ENCODE results near the gene DIO1. TPM values are rescaled to one million over a fixed set of nuclear protein-coding genes. Genes with fewer than 3 reads are reported as not detected.

DIO1 gene
- total and polyA plus RNA-seq, 2 experiments from 2014 or later, result 24.2 to 31.2 TPM

GRCh38 chr1:53945183-53945432 lies 51.1 kb downstream of the DIO1 start:
- no peaks in the 10 kb centered on the region for H3K36me3 ChIP-seq (replicated peaks; ENCODE audit: insufficient read depth, low read depth)
- peaks cover 7% of the 10 kb centered on the region for H4K20me1 ChIP-seq (ENCODE audit: insufficient read depth, poor library complexity, severe bottlenecking)
- H3K9me2 ChIP-seq (replicated peaks; ENCODE audit: insufficient read depth), result no peaks in the 10 kb centered on the region
- H2AFZ ChIP-seq, result peak overlapping the region; percentile 74
- H3K79me2 ChIP-seq, result peaks cover 85% of the 10 kb centered on the region
- H3K9me3 ChIP-seq (ENCODE audit: low read depth), result no peaks in the 10 kb centered on the region
- no peak for DNase-seq (ENCODE audit: low spot score)
- WGBS (ENCODE audit: low lambda C conversion rate, missing lambda C conversion rate), result 8% methylated on average over 16 of the region's 16 CpGs
- peak overlapping the region; percentile 87 for H3K4me2 ChIP-seq
- H3K27me3 ChIP-seq, result no peaks in the 10 kb centered on the region
- H3K4me3 ChIP-seq, result peak overlapping the region; percentile 65
- TF ChIP-seq CTCF (IDR thresholded peaks at IDR 0.05; ENCODE audit: poor library complexity), result no peak
- TF ChIP-seq EZH2phosphoT487 (IDR thresholded peaks at IDR 0.05; ENCODE audit: low read depth, severe bottlenecking, unreplicated experiment), result no peak
- TF ChIP-seq EZH2 (IDR thresholded peaks at IDR 0.05; ENCODE audit: borderline replicate concordance), result no peak
- peak overlapping the region; percentile 84 for H3K27ac ChIP-seq
- H3K4me1 ChIP-seq (ENCODE audit: insufficient read depth), result peaks cover 17% of the 10 kb centered on the region

GRCh38 chr1:53945433-53946251 lies 51.7 kb downstream of the DIO1 start, which contains the start of gene IFT25:
Gene IFT25, minus strand, starts transcription at chr1:53945699. Its CDS starts 5,617 bp downstream, at chr1:53940082.
- 2% methylated on average over 10 of the region's 90 CpGs for WGBS (ENCODE audit: low lambda C conversion rate, missing lambda C conversion rate)
- Histone ChIP-seq H3K9me2 (replicated peaks; ENCODE audit: insufficient read depth) (no peaks in the 10 kb centered on the region), H3K36me3 (replicated peaks; ENCODE audit: insufficient read depth, low read depth) (no peaks in the 10 kb centered on the region), H3K79me2 (peaks cover 85% of the 10 kb centered on the region), H3K27me3 (no peaks in the 10 kb centered on the region), H3K4me1 (ENCODE audit: insufficient read depth) (peaks cover 19% of the 10 kb centered on the region), H3K27ac (peak within 1 kb of the TSS; percentile 98), H4K20me1 (ENCODE audit: insufficient read depth, poor library complexity, severe bottlenecking) (peaks cover 7% of the 10 kb centered on the region), H2AFZ (peak within 1 kb of the TSS; percentile 74), H3K4me2 (peak within 1 kb of the TSS; percentile 89), H3K9me3 (ENCODE audit: low read depth) (no peaks in the 10 kb centered on the region), H3K4me3 (peak within 1 kb of the TSS; percentile 65)
- DNase-seq (ENCODE audit: low spot score), result peak; percentile 99
- TF ChIP-seq EZH2 (IDR thresholded peaks at IDR 0.05; ENCODE audit: borderline replicate concordance) (no peak), CTCF (IDR thresholded peaks at IDR 0.05; ENCODE audit: poor library complexity) (no peak), EZH2phosphoT487 (IDR thresholded peaks at IDR 0.05; ENCODE audit: low read depth, severe bottlenecking, unreplicated experiment) (no peak)

- no peaks in the 10 kb centered on the region for H3K27me3 ChIP-seq
- peak within 1 kb of the TSS; percentile 89 for H3K4me2 ChIP-seq
- H3K4me1 ChIP-seq (ENCODE audit: insufficient read depth), result peaks cover 21% of the 10 kb centered on the region
Observed at GRCh38 chr1:53946252-53947171, 52.5 kb downstream of the DIO1 start, which contains the start of gene LRRC42. Gene LRRC42, plus strand, starts transcription at chr1:53946350. Its CDS starts 5,650 bp downstream, at chr1:53952000.

More at GRCh38 chr1:53946252-53947171, 52.5 kb downstream of the DIO1 start, which contains the start of gene LRRC42:
- no peaks in the 10 kb centered on the region for H3K9me3 ChIP-seq (ENCODE audit: low read depth)
- H3K4me3 ChIP-seq, result peak within 1 kb of the TSS; percentile 65
- H3K9me2 ChIP-seq (replicated peaks; ENCODE audit: insufficient read depth), result no peaks in the 10 kb centered on the region
- peaks cover 86% of the 10 kb centered on the region for H3K79me2 ChIP-seq
- H4K20me1 ChIP-seq (ENCODE audit: insufficient read depth, poor library complexity, severe bottlenecking), result peaks cover 7% of the 10 kb centered on the region
- DNase-seq (ENCODE audit: low spot score), result peak; percentile 95
- peak within 1 kb of the TSS; percentile 74 for H2AFZ ChIP-seq
- H3K36me3 ChIP-seq (replicated peaks; ENCODE audit: insufficient read depth, low read depth), result no peaks in the 10 kb centered on the region
- 0% methylated on average over 5 of the region's 58 CpGs for WGBS (ENCODE audit: low lambda C conversion rate, missing lambda C conversion rate)
- peak within 1 kb of the TSS; percentile 98 for H3K27ac ChIP-seq
- TF ChIP-seq CTCF (IDR thresholded peaks at IDR 0.05; ENCODE audit: poor library complexity), result peak; percentile 41
- TF ChIP-seq EZH2phosphoT487 (IDR thresholded peaks at IDR 0.05; ENCODE audit: low read depth, severe bottlenecking, unreplicated experiment), result no peak
- TF ChIP-seq EZH2 (IDR thresholded peaks at IDR 0.05; ENCODE audit: borderline replicate concordance), result no peak

Data from hepatocyte (in vitro differentiated cells).